Measurements from ENCODE around the gene C16orf96.

The C16orf96 gene

DNA sequence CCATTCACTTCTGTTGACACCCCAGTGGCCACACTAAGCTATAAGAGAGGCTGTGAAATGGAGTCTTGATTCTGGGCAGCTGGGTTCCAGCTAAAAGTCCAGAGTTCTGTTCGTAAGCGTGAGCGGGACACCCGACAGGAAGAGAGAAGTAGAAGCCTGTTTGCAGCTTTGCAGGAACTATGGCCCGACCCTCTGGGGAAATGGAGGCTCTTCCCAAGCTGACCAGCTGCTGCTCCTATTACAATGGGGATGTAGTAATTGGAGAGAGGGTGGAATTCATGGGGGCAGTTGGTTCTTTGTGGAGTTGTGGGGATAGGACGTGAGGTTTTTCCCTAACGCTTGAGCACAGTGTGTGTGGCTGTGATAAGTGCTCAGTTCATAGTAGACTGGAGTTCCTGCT lies 30.2 kb downstream of the C16orf96 start:
- Histone ChIP-seq H3K4me1 (ENCODE audit: insufficient read depth, poor library complexity, severe bottlenecking) (no peaks in the 10 kb centered on the region), H3K4me3 (ENCODE audit: severe bottlenecking) (no peak overlapping the region), H3K27me3 (ENCODE audit: insufficient read depth, poor library complexity, severe bottlenecking) (no peaks in the 10 kb centered on the region), H3K9me3 (ENCODE audit: severe bottlenecking) (no peaks in the 10 kb centered on the region), H3K36me3 (ENCODE audit: low read depth) (no peaks in the 10 kb centered on the region), H3K27ac (ENCODE audit: poor library complexity, severe bottlenecking) (no peak overlapping the region)
- DNase-seq (ENCODE audit: low spot score) (no peak), ATAC-seq (ENCODE audit: low read depth) (no peak)
- TF ChIP-seq, protein P1, sequence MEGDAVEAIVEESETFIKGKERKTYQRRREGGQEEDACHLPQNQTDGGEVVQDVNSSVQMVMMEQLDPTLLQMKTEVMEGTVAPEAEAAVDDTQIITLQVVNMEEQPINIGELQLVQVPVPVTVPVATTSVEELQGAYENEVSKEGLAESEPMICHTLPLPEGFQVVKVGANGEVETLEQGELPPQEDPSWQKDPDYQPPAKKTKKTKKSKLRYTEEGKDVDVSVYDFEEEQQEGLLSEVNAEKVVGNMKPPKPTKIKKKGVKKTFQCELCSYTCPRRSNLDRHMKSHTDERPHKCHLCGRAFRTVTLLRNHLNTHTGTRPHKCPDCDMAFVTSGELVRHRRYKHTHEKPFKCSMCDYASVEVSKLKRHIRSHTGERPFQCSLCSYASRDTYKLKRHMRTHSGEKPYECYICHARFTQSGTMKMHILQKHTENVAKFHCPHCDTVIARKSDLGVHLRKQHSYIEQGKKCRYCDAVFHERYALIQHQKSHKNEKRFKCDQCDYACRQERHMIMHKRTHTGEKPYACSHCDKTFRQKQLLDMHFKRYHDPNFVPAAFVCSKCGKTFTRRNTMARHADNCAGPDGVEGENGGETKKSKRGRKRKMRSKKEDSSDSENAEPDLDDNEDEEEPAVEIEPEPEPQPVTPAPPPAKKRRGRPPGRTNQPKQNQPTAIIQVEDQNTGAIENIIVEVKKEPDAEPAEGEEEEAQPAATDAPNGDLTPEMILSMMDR (IDR thresholded peaks at IDR 0.05; ENCODE audit: poor library complexity, severe bottlenecking), result no peak

- ATAC-seq (ENCODE audit: low read depth) (no peak), DNase-seq (ENCODE audit: low spot score) (no peak)
- Histone ChIP-seq H3K4me3 (ENCODE audit: severe bottlenecking) (no peak overlapping the region), H3K36me3 (ENCODE audit: low read depth) (no peaks in the 10 kb centered on the region), H3K27me3 (ENCODE audit: insufficient read depth, poor library complexity, severe bottlenecking) (no peaks in the 10 kb centered on the region), H3K9me3 (ENCODE audit: severe bottlenecking) (no peaks in the 10 kb centered on the region), H3K27ac (ENCODE audit: poor library complexity, severe bottlenecking) (no peak overlapping the region), H3K4me1 (ENCODE audit: insufficient read depth, poor library complexity, severe bottlenecking) (no peaks in the 10 kb centered on the region)
- TF ChIP-seq, protein P1 (IDR thresholded peaks at IDR 0.05; ENCODE audit: poor library complexity, severe bottlenecking), result no peak
These were observed 32.2 kb downstream of the C16orf96 start for GRCh38 chr16:4588386-4588785.

GRCh38 chr16:4588961-4589360 lies 32.8 kb downstream of the C16orf96 start:
- no peak for ATAC-seq (ENCODE audit: low read depth)
- Histone ChIP-seq H3K9me3 (ENCODE audit: severe bottlenecking) (no peaks in the 10 kb centered on the region), H3K4me1 (ENCODE audit: insufficient read depth, poor library complexity, severe bottlenecking) (no peaks in the 10 kb centered on the region), H3K27me3 (ENCODE audit: insufficient read depth, poor library complexity, severe bottlenecking) (no peaks in the 10 kb centered on the region), H3K27ac (ENCODE audit: poor library complexity, severe bottlenecking) (no peak overlapping the region), H3K36me3 (ENCODE audit: low read depth) (no peaks in the 10 kb centered on the region), H3K4me3 (ENCODE audit: severe bottlenecking) (no peak overlapping the region)
- DNase-seq (ENCODE audit: low spot score), result no peak
- TF ChIP-seq, protein P1 (IDR thresholded peaks at IDR 0.05; ENCODE audit: poor library complexity, severe bottlenecking), result no peak

DNA sequence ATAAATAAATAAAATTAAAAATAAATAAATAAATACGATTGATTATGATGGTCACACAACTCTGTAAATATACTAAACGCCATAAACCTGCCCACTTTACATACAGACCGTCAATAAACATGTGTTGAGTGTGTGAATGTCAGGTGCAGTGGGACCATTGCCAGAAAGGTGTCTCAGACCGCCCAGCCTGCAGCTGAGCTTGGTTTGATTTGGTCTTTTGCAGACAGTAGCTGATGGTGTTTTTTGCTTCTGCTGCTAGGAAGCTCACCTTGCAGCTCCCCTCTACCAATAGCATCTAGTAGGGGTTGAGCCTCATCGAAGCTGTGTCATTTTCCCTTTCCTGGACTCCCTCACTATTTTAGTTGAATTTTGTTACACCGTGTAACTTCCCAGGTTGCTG lies 35.1 kb downstream of the C16orf96 start:
- Histone ChIP-seq H3K4me3 (ENCODE audit: severe bottlenecking) (no peak overlapping the region), H3K36me3 (ENCODE audit: low read depth) (no peaks in the 10 kb centered on the region), H3K27ac (ENCODE audit: poor library complexity, severe bottlenecking) (no peak overlapping the region), H3K4me1 (ENCODE audit: insufficient read depth, poor library complexity, severe bottlenecking) (no peaks in the 10 kb centered on the region), H3K27me3 (ENCODE audit: insufficient read depth, poor library complexity, severe bottlenecking) (no peaks in the 10 kb centered on the region), H3K9me3 (ENCODE audit: severe bottlenecking) (no peaks in the 10 kb centered on the region)
- TF ChIP-seq, protein P1 (IDR thresholded peaks at IDR 0.05; ENCODE audit: poor library complexity, severe bottlenecking), result no peak
- DNase-seq (ENCODE audit: low spot score), result no peak
- ATAC-seq (ENCODE audit: low read depth), result no peak

DNA sequence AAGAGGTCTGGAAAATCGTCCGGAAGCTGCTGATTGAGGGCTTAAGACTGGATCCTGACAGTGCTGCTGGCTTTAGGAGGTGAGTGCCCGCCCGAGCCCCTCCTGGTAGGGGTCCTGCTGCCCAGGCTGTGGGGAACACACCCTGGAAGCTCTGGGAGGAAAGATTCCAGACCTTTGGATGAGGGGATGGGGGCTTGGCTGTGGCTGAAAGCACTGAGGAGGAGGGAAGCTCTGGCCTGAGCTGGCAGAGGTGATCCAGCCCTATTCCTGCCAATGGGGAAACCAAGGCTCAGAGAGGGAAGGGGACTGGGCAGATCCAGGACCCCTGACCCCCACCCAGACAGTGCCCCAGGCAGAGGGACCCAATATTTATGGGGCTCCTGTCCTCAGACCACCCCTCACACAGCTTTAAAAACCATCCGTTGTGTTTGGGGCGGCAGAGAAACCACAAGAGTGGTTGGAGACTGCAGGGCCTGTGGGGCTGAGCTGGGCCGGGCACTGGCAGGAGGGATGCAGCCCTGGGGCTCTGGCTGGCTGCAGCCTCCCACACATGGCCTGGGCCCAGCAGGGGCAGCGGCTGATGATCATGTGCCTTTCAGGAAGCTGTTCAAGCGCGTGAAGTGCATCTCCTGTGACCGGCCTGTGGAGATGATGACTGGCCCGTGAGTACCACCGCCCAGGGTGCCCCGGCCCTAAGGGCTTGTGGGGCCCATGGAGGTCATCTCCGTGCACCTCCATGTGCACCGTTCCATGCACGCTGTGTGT lies 35.7 kb downstream of the C16orf96 start:
- TF ChIP-seq, protein P1 (IDR thresholded peaks at IDR 0.05; ENCODE audit: poor library complexity, severe bottlenecking), result no peak
- Histone ChIP-seq H3K27ac (ENCODE audit: poor library complexity, severe bottlenecking) (no peak overlapping the region), H3K4me1 (ENCODE audit: insufficient read depth, poor library complexity, severe bottlenecking) (peaks cover 1% of the 10 kb centered on the region), H3K36me3 (ENCODE audit: low read depth) (no peaks in the 10 kb centered on the region), H3K4me3 (ENCODE audit: severe bottlenecking) (no peak overlapping the region), H3K27me3 (ENCODE audit: insufficient read depth, poor library complexity, severe bottlenecking) (no peaks in the 10 kb centered on the region), H3K9me3 (ENCODE audit: severe bottlenecking) (no peaks in the 10 kb centered on the region)
- ATAC-seq (ENCODE audit: low read depth) (no peak), DNase-seq (ENCODE audit: low spot score) (no peak)
